GM12864 (cell line): ENCODE measurements around the gene SLC25A51.
"Not testable (repeated sequence)": the region's sequence is repeated elsewhere in the genome, so short reads cannot be mapped to it uniquely, and the experiment has no call there.

ENCODE experiments used
- DNase-seq: peaks from one replicate; pipeline ENCODE4 v3.0.0-alpha.2; 2011; ENCODE audit warnings: low read depth
- H3K4me3 ChIP-seq: 2 replicates; pipeline ENCODE4 v1.5.1; 2011; ENCODE audit warnings: mild to moderate bottlenecking, low read depth, low read length, control low read depth
- CTCF ChIP-seq: IDR thresholded peaks from 2 replicates; pipeline ENCODE4 v1.5.1; 2011; ENCODE audit warnings: low read depth, mild to moderate bottlenecking, moderate library complexity, low read length, control low read depth, inconsistent platforms; ENCODE audit errors: missing control alignments

Gene SLC25A51

DNA sequence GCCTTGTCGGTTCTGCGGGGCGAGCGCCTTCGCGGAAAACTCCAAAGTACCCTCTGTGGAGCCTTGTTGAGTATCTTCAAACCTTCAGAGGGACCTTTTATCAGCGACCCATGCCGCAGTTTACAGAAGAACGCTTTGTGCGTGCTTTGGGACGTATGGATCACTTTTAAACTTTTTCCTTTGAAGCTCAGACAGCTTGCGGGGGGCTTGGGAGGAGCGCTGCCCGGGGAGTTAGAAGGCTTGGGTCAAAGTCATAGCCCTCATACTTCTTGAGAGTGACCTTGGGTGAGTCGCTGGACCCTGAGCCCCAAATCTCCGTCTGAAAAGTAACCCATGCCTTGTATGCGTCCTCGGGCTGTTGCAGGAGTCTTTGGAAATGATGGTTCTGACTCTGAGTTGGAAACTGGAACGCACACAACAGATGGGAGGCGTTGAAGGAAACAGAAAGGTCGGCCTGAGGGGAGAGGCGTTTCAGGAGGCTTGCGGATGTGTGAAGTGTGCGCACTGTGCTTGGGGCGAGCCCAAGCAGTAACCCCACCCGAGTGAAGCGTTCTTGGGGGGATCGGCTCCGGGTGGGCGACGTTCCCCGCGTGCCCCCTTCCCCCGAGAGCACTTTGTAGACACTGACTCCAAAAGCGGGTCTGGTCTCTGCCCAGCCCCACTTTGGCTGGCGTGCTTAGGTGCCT, 661 bp upstream of the SLC25A51 start:
- DNase-seq, result no peak
- no peak for TF ChIP-seq CTCF
- H3K4me3 ChIP-seq, result peak overlapping the region; percentile 86

DNA sequence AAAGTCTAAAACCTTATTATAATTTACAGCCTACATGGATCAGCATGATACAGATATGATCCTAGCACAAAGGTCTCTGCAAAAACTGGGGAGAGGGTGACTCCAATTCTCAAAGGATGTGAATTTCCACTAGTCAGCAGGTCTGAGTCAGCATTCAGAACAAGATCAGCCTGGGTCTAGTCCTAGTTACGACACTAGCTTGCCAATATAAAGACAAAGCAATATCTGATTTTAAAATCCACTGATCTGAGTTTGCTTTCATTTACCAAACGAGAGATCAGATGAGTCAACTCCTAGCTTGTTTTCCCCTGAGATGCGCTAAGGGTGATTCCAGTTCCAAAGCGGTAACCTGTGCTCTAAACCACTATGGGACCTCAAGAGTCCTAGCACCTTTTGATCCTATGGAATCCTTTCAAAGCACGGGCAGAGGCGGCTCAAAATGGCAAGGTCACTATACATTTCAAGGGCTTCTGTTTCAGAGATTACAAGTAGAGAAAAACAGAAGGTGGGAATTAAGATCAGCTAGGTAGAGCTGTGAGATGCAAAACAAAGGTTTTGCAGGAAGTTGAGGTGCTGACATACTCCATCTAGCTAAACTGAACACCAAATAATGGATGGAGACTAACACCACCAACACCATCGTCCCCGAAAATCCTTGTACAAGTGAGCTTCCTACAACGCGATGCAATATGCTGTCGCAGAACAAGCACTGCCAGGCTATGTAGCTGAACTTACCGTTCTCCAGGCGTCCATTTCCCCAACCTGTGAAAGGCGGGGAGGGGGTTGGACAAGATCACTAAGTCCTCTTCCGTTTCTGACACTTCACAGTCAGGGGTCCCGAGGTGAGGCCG, 906 bp downstream of the SLC25A51 start:
- peak overlapping the region; percentile 86 for H3K4me3 ChIP-seq
- no peak for TF ChIP-seq CTCF
- DNase-seq, result peak; percentile 16

- H3K4me3 ChIP-seq, result no peak overlapping the region
- no peak for DNase-seq
- no peak for TF ChIP-seq CTCF
Observed at GRCh38 chr9:37902131-37902530, 1.8 kb downstream of the SLC25A51 start.

DNA sequence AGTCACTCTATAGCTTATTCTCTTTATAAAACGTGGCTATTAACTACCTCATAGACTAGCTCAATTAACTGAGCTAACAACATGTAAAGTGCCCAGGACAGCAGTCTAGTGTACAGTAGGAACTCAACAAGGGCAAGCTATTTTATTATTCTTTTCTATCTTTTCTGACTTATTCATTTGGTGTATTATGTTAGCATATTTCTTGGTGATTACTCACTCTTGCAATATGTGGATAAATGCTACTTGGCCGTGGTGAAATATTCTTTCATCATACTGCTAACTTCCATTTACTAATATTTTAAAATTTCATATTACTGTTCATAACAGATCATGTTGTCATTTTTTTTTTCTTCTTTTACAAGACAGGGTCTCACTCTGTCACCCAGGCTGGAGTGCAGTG, 4.9 kb downstream of the SLC25A51 start:
- no peak for TF ChIP-seq CTCF
- H3K4me3 ChIP-seq, result no peak overlapping the region
- DNase-seq, result no peak

DNA sequence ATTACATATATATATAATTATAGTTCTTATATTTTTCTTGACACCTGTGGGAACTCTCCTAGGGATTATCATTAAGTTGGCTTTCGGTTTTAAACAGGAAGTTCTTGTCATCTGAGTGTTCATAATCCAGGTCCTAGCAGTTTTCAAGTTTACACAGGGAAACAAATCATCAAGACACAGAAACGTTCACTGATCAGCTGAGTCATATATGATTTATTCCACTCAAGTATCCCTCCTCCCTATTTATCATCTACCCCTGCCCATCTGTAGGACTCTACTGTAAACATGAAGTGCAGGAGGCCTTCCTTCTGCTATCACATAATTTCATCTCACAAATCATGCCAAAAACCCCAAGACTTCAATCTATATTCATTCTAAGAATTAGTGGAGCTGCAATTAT, 6.3 kb downstream of the SLC25A51 start:
- no peak overlapping the region for H3K4me3 ChIP-seq
- DNase-seq, result no peak
- TF ChIP-seq CTCF, result no peak

GRCh38 chr9:37892063-37892462, 11.9 kb downstream of the SLC25A51 start:
- no peak for DNase-seq
- no peak overlapping the region for H3K4me3 ChIP-seq
- TF ChIP-seq CTCF, result no peak

DNA sequence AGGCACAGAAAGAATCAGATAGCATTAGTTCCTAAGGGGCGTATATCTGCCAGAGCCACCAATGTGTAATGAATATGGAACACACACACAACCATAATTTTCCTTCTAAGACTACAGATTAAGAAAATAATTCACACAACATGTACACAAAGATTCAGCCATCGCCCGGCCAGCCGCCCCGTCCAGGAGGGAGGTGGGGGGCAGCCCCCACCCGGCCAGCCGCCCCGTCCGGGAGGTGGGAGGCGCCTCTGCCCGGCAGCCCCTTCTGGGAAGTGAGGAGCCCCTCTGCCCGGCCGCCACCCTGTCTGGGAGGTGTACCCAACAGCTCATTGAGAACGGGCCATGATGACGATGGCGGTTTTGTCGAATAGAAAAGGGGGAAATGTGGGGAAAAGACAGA, 12.9 kb downstream of the SLC25A51 start:
- DNase-seq, H3K4me3 ChIP-seq: not testable (repeated sequence)
